ENCODE measurements around the gene ATP2A1.

ATP2A1 gene

GRCh38 chr16:28904363-28904762 lies 26.1 kb downstream of the ATP2A1 start:
- DNase-seq (ENCODE audit: low read depth), result no peak
- no peak for TF ChIP-seq CTCF (IDR thresholded peaks at IDR 0.05; ENCODE audit: low read depth, low read length, missing control alignments)
- in situ Hi-C loops (cut with HindIII; ENCODE audit: low sequenced_read_pairs), result no loop called here
- no peak overlapping the region for H3K4me3 ChIP-seq (ENCODE audit: low read depth, low read length)

GRCh38 chr16:28904828-28905227 lies 26.5 kb downstream of the ATP2A1 start:
- DNase-seq (ENCODE audit: low read depth), result no peak
- H3K4me3 ChIP-seq (ENCODE audit: low read depth, low read length), result no peak overlapping the region
- in situ Hi-C loops (cut with HindIII; ENCODE audit: low sequenced_read_pairs), result no loop called here
- no peak for TF ChIP-seq CTCF (IDR thresholded peaks at IDR 0.05; ENCODE audit: low read depth, low read length, missing control alignments)

GRCh38 chr16:28905229-28905754 lies 27.0 kb downstream of the ATP2A1 start:
- no peak for DNase-seq (ENCODE audit: low read depth)
- in situ Hi-C loops (cut with HindIII; ENCODE audit: low sequenced_read_pairs), result no loop called here
- H3K4me3 ChIP-seq (ENCODE audit: low read depth, low read length), result no peak overlapping the region
- no peak for TF ChIP-seq CTCF (IDR thresholded peaks at IDR 0.05; ENCODE audit: low read depth, low read length, missing control alignments)

GRCh38 chr16:28905800-28906372 lies 27.6 kb downstream of the ATP2A1 start:
- TF ChIP-seq CTCF (IDR thresholded peaks at IDR 0.05; ENCODE audit: low read depth, low read length, missing control alignments), result no peak
- in situ Hi-C loops (cut with HindIII; ENCODE audit: low sequenced_read_pairs), result no loop called here
- H3K4me3 ChIP-seq (ENCODE audit: low read depth, low read length), result no peak overlapping the region
- no peak for DNase-seq (ENCODE audit: low read depth)

GRCh38 chr16:28910086-28911031 lies 32.1 kb downstream of the ATP2A1 start:
- no peak for DNase-seq (ENCODE audit: low read depth)
- in situ Hi-C loops (cut with HindIII; ENCODE audit: low sequenced_read_pairs), result no loop called here
- H3K4me3 ChIP-seq (ENCODE audit: low read depth, low read length), result no peak overlapping the region
- no peak for TF ChIP-seq CTCF (IDR thresholded peaks at IDR 0.05; ENCODE audit: low read depth, low read length, missing control alignments)

- in situ Hi-C loops (cut with HindIII; ENCODE audit: low sequenced_read_pairs), result no loop called here
Observed at GRCh38 chr16:28912558-28912957, 34.3 kb downstream of the ATP2A1 start.

More at GRCh38 chr16:28912558-28912957, 34.3 kb downstream of the ATP2A1 start:
- no peak overlapping the region for H3K4me3 ChIP-seq (ENCODE audit: low read depth, low read length)
- DNase-seq (ENCODE audit: low read depth), result no peak
- no peak for TF ChIP-seq CTCF (IDR thresholded peaks at IDR 0.05; ENCODE audit: low read depth, low read length, missing control alignments)

All from astrocyte of the cerebellum (primary cell).